Brain microvascular endothelial cell (primary cell): ENCODE results near the gene RRH.
"Not testable (repeated sequence)": the region's sequence is repeated elsewhere in the genome, so short reads cannot be mapped to it uniquely, and the experiment has no call there.

Experiments used
- DNase-seq: peaks from one replicate; pipeline ENCODE4 v3.0.0-alpha.2; 2020
- H3K27ac ChIP-seq: fragments of 250-450 bp; sonication (Bioruptor Pico); 2 replicates; pipeline ENCODE4 v1.5.1; 2020; ENCODE audit warnings: mild to moderate bottlenecking, moderate library complexity
- H3K27me3 ChIP-seq: fragments of 250-450 bp; sonication (Bioruptor Pico); replicated peaks from 2 replicates; pipeline ENCODE4 v1.5.1; 2020; ENCODE audit warnings: mild to moderate bottlenecking
- H3K36me3 ChIP-seq: fragments of 250-450 bp; sonication (Bioruptor Pico); replicated peaks from 2 replicates; pipeline ENCODE4 v1.5.1; 2020; ENCODE audit warnings: mild to moderate bottlenecking
- H3K4me3 ChIP-seq: 2 replicates; pipeline ENCODE4 v1.5.1; 2011; ENCODE audit warnings: low read depth, mild to moderate bottlenecking, control low read depth, low read length, moderate library complexity
- CTCF ChIP-seq: IDR thresholded peaks from 2 replicates; pipeline ENCODE4 v1.5.1; 2011; ENCODE audit warnings: low read depth, mild to moderate bottlenecking, moderate library complexity, low read length, control low read depth, inconsistent platforms; ENCODE audit errors: missing control alignments
- in situ Hi-C: cut with HindIII; loops from 2 replicates; pipeline ENCODE4 v1.10.0; 2017; ENCODE audit warnings: low sequenced_read_pairs, low pct_ligation_motif_present

The RRH gene

GRCh38 chr4:109827672-109828071, at the start of gene RRH:
RRH (plus strand) TSS chr4:109827972; CDS start chr4:109828028, 56 bp downstream.
- in situ Hi-C loops: no loop called here
- TF ChIP-seq CTCF: no peak
- H3K27me3 ChIP-seq: no peaks in the 10 kb centered on the region
- no peak for DNase-seq
- no peak within 1 kb of the TSS for H3K27ac ChIP-seq
- peaks cover 12% of the 10 kb centered on the region for H3K36me3 ChIP-seq
- H3K4me3 ChIP-seq: no peak within 1 kb of the TSS

- H3K4me3 ChIP-seq, DNase-seq, H3K36me3 ChIP-seq, in situ Hi-C loops, H3K27me3 ChIP-seq, H3K27ac ChIP-seq: not testable (repeated sequence)
Measured at GRCh38 chr4:109782092-109782491, 45.7 kb upstream of the RRH start.

- in situ Hi-C loops: no loop called here
- Histone ChIP-seq H3K4me3 (no peak overlapping the region), H3K27me3 (no peaks in the 10 kb centered on the region), H3K27ac (no peak overlapping the region), H3K36me3 (no peaks in the 10 kb centered on the region)
- no peak for DNase-seq
- no peak for TF ChIP-seq CTCF
Measured at GRCh38 chr4:109786846-109787245, 40.9 kb upstream of the RRH start.

GRCh38 chr4:109787807-109788206, 40.0 kb upstream of the RRH start:
- in situ Hi-C loops: no loop called here
- no peak for TF ChIP-seq CTCF
- no peak for DNase-seq
- Histone ChIP-seq H3K27me3 (no peaks in the 10 kb centered on the region), H3K27ac (no peak overlapping the region), H3K36me3 (no peaks in the 10 kb centered on the region), H3K4me3 (no peak overlapping the region)

GRCh38 chr4:109795059-109795458, 32.7 kb upstream of the RRH start:
- H3K4me3 ChIP-seq: no peak overlapping the region
- no peaks in the 10 kb centered on the region for H3K27me3 ChIP-seq
- no peak for DNase-seq
- H3K36me3 ChIP-seq: no peaks in the 10 kb centered on the region
- no peak for TF ChIP-seq CTCF
- in situ Hi-C loops: no loop called here
- H3K27ac ChIP-seq: no peak overlapping the region

GRCh38 chr4:109798866-109799265, 28.9 kb upstream of the RRH start:
- in situ Hi-C loops: no loop called here
- Histone ChIP-seq H3K4me3 (no peak overlapping the region), H3K27me3 (no peaks in the 10 kb centered on the region), H3K27ac (no peak overlapping the region), H3K36me3 (no peaks in the 10 kb centered on the region)
- TF ChIP-seq CTCF: peak; percentile 14
- DNase-seq: no peak
